ENCODE results near the gene PIEZO2. TPM values are rescaled to one million over a fixed set of nuclear protein-coding genes. Genes with fewer than 3 reads are reported as not detected.
"Not testable (repeated sequence)": the region's sequence is repeated elsewhere in the genome, so short reads cannot be mapped to it uniquely, and the experiment has no call there.

The PIEZO2 gene
- total RNA-seq, 2 donors from 2014 or later: 1.7 to 2.1 TPM

DNA sequence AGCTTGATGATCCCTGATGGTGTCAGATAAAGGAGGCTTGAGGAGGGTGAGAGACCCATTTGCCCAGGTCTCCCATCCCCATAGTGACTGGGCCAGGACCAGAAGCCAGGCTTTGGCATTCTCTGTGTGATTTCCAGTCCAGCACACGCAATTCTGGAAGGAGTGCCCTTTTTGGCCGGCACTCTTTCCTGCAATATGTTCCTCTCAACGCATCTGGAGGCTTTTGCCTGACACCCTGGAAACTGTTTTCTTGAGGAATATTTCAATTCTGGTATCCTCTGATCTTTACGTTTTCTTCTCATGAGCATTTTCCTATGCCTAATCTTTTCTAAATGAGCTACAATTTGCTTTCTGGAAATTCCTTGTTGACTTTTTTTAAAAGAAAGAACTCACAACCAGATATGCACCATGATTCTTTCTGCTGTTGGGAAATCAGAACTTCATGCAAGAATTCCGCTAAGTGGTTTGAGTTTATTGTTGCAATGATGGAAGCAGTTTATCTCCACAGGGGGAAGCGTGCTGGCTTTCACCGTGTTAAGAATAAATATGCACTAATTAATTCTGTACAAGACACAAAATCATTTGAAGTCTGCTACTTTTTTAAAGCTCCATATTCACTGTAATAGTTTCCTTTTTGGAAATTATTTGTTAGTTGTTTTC is 479.8 kb downstream of the PIEZO2 start:
- DNase-seq (no peak), ATAC-seq (no peak)
- intact Hi-C loops (cut with DNase I): no loop called here

DNA sequence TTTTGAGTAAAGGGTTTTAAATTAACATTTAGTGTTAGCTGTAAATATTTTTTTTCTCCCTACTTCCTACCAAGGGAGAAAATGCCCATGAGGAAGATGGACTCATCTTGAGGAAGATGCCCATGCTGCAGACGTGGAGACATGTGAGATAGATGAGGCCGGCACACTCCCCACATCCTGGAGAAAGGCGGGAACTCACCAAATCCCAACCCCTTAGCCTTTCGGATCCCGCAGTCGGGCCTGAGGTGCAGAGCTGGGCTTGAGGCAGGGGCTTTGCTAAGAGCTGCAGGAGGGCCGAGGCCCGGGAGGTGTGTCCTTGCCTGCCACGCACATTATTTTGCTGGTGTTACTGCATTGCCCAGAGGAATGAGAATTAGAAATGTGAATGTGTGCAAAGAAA is 485.6 kb downstream of the PIEZO2 start:
- ATAC-seq: no peak
- intact Hi-C loops (cut with DNase I): no loop called here
- no peak for DNase-seq

DNA sequence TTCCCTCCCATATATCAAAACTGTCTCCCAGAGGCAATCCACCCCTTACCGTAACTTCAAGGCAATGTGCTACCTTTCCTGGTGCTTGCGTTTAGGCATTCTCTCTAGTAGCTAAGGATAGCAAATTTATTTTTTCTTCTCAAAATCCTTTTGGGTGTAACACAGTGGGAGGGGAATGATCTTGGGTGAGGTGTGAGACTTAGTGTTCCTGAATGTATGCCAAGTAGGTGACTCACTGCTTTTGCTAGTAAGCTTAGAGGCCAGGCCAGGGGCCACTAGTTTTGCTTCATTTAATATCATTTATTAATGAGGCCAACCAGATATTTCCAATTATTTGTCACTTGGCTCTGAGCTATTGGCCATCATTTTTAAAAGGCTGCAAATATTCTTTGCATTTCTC is 488.1 kb downstream of the PIEZO2 start:
- no peak for DNase-seq
- intact Hi-C loops (cut with DNase I): no loop called here
- peak; percentile 23 to 91 for ATAC-seq

DNA sequence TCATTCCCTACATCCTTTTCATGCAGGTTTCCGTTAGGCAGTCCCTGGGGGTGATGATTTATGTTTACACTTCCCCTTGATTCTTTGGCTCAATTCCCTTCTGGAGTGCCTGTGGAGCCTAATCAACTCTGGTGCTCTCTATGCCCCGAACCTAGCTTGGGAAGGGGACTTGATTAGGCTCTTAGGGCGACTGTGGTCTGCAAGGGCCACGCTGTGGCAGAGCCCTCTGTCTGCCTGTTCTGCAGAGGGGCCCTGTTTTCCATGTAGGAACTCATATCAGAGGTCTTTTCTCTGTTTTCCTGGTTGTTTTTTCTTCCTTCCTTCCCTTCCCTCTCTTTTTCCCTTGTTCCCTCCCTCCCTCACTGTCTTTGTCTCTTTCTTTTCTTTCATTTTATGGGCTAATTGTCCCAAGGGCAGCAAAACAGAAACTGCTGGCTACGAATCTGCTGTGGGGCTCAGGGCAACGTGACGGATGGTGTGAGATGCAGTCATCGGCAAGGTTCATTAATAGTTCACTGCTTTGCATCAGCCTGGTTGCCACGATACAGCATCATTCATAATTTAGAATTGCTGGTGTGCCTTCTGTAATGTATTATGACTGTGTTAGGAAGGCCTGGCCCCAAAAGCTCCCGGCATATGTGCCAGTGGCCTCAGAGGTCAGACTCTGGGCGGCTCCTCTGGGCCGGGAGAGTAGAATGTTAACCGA is 489.0 kb downstream of the PIEZO2 start:
- intact Hi-C loops (cut with DNase I): no loop called here
- peak; percentile 40 for DNase-seq

GRCh38 chr18:10659594-10659993 is 489.8 kb downstream of the PIEZO2 start:
- ATAC-seq (no peak), DNase-seq (no peak)
- intact Hi-C loops (cut with DNase I): no loop called here

More for the DNA sequence above, 489.0 kb downstream of the PIEZO2 start:
- peak; percentile 50 to 75 for ATAC-seq

GRCh38 chr18:10659000-10659399 is 490.4 kb downstream of the PIEZO2 start:
- no peak for DNase-seq
- no peak for ATAC-seq
- intact Hi-C loops (cut with DNase I): no loop called here

DNA sequence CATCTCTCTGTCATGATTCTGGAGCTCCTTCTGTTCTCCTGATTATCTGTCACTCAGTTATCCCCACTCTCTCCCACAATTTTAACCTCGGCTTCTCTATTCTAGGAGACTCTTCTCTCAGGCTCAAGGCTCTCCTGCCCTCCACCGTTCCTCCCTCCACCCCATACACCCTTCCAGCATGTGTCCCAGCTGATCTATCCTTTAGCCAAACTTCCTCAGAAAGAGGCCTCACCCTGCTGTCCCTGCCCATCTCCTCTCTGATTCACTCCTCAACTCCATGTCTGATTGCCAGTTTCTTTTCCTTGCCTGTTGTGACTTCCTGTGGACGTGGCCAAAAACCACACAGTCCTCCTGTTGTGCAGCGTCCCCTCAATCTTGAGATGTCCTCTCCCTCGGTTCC is 505.4 kb downstream of the PIEZO2 start:
- intact Hi-C loops (cut with DNase I); DNase-seq; ATAC-seq: not testable (repeated sequence)

GRCh38 chr18:10642915-10643524 is 506.3 kb downstream of the PIEZO2 start:
- ATAC-seq; DNase-seq; intact Hi-C loops (cut with DNase I): not testable (repeated sequence)

DNA sequence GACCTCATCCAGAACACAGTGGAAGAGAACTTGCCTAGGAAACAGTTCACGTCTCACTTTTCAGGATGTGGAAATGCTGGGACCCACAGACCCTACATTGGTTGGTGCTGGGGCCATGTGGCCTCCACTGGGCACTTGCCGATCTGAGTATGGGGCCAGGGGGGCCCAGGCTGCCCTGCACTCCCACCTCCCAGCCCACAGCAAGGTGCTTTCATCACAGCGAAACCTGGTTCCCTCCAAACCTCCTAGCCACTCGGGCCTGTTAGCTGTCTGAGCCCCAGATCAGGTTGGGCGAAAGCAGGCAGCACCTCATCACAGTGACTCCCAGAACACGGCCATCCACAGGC is 510.9 kb downstream of the PIEZO2 start:
- DNase-seq; ATAC-seq; intact Hi-C loops (cut with DNase I): not testable (repeated sequence)

DNA sequence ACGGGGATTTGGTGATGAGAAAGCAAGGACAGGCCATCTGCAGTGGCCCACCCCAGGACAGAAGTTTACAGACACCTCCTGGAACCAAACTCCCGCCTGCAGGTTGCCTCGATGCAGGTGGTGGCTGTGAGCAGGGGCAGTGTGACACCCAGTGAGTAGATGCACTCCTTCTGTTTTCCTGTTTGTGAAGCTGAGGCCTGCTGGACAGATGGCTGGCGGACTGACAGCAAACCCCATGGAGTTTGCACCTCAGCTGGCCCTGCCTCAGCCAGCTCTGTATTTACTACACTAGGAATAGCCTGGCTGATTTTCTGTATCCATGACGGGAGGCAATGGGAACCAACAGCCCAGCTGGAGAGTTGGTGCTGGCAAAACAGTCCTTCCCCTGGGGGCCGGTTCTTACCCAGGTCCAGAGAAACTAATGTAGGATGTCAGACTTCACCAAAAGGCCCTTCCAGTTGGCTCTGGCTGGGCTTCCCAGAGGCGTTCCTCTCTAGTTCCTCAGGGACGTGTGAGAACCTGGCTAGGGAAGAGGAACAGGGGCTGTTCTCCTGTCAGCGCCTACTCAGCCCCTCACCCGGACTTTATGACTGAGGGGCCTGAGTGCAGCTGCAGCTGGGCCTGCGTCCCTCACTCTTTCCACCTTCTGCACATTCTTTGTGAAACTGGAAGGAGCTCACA is 511.4 kb downstream of the PIEZO2 start:
- intact Hi-C loops (cut with DNase I); DNase-seq; ATAC-seq: not testable (repeated sequence)

DNA sequence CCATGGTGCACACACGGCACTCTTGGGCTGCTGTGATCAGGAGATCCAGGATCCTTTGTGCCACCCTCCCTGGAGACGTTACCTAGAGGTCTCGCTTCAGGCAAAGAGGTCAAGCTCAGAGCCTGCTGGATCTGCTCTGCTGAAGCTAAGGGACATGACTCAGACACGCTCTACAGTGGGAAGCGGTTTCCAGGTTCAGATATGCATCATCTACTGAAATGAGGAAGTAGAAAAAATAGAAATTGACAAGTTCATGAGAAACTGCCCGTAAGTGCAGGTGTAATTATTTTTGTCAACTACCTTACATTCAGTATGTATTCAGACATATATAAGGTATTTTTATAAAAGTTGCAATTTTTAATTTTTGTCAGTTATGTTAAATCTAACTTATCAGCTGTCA is 520.3 kb downstream of the PIEZO2 start:
- intact Hi-C loops (cut with DNase I): not testable (repeated sequence)

GRCh38 chr18:10626606-10627213 is 522.7 kb downstream of the PIEZO2 start:
- DNase-seq; intact Hi-C loops (cut with DNase I); ATAC-seq: not testable (repeated sequence)

More for the DNA sequence above, 520.3 kb downstream of the PIEZO2 start:
- not testable (repeated sequence) for DNase-seq, ATAC-seq

DNA sequence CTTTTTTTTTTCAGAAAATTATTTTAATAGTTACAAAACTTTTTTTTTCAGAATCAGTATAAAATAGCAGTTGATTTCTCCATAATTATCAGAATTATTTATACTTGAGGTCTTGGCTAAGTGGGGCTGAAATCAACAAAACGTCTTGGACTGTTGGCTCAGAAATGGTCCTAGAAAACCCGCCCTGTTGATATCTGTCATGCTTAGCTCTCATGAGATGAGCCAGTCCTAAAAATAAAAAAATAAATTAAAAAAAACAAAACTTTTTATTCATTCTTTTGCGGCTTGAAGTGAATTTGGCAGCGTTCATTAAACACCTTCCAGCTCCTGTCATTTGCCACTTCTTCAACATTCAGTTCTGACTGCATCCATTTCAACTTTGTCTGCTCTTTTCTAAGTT is 525.8 kb downstream of the PIEZO2 start:
- intact Hi-C loops (cut with DNase I); DNase-seq; ATAC-seq: not testable (repeated sequence)

DNA sequence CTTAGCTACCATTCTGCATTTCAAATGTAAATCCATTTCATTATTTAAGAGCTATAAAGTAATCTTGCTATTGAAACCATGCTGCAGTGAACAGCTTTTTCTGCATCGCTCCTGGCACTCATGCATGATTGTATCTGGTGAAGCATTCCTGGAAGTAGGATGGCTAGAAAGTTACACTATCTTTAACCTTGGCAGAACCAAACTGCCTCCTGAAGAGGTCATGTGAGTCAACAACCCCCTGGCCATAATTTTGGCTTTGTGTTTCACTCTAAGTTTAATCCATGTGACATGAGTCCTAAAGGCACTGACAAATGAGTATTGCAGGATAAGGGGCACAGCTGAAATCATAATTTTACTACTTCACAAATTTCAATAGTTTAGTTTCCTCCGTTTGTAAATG is 526.4 kb downstream of the PIEZO2 start:
- intact Hi-C loops (cut with DNase I); DNase-seq: not testable (repeated sequence)
- peak in 1 of 2 donors; percentile 70 for ATAC-seq

DNA sequence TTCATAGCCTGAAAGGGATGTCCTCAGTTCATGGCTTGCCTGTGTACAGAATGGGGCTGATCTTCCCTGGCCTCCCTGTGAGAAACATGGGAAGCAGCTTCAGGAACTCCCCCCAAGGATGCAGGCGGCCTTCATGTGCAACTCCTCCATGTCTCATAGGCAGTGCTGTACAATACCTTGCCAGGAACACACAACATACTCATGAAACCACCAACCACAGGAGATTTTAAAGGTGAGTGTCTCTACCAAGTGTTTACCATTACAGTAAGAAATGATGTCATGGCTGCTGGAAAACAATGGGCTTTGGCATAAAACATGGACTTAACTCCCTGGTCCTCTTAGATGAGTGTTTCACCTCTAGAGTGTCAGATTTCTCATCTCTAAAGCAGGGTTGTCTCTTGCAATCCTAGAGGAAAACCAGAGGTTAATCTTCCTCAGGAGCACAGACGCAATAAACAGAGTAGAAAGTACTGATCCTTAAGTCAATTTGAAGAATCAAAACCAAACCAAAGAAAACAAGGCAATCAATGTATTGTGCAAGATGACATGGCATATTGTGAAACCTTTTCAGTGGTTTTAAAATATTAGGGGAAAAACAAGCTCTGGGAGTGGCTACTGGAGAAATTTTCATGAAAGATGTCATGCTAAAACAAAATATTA is 528.6 kb downstream of the PIEZO2 start:
- intact Hi-C loops (cut with DNase I); ATAC-seq; DNase-seq: not testable (repeated sequence)
